A204.1 (cell line): Measurements from ENCODE around the gene MAFB.

ENCODE experiments used
- FAIRE-seq: peaks from 2 replicates; lab custom pipeline; 2012; peaks lifted over from hg19 to GRCh38; lab: Jason Lieb, UNC

Gene MAFB

DNA sequence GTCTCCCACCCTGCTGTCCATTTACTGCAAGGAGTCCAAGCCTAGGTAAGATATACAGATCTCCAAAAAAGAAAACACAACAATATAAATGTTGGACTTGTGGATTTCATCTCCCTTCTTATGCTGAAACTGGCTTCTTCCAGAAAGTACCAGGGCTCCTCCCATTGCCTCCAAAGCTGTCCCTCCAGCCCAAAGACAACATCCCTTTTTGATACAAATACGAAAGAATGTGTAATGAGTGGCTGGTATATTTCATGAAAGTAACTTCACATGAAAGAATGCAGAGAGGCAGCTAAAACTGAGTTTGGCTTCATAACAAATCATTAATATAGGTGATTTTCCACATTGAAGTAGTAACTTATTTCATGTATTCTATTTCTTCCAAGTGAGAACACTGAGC, 7.9 kb downstream of the MAFB start:
- no peak for FAIRE-seq

DNA sequence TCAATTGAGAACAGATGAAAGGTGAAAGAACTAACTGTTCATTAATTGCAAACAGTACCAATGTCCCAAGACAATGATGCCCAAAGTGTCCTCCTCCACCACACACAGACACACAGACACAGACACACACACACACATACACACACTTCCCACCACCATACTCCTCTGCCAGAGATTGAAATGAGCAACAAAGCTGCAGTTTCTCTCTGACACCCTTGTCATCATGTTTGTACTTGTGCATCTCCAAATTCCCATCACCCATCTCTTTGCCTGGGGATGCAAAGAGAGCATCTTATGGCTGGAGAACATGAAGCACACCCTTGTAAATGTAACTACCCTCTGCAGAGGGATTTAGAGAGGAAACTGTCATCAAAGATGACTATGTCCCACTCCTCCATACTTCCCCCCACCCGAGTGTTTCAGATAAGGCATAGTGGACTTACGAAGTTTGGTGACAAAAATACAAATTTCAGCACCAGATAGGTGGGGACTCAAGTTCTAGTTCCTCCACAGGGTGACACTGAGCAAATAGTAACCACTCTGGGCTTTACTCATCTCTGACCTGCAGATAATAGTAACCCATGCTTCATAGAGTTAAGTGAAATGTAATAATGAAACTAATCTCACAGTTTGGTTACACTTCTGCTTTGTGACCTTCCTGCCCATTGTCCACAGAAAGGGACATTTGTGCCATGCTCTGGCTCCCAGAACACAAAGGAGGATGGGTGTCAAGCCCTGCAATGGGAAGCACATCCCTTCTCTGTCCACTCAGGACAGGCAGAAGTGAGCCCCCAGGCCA, 8.7 kb downstream of the MAFB start:
- no peak for FAIRE-seq

- no peak for FAIRE-seq
Measured at GRCh38 chr20:40679184-40679583, 9.9 kb downstream of the MAFB start.

- FAIRE-seq: no peak
Measured at GRCh38 chr20:40678286-40678875, 10.7 kb downstream of the MAFB start.

- FAIRE-seq: no peak
Measured at GRCh38 chr20:40677343-40677924, 11.6 kb downstream of the MAFB start.

DNA sequence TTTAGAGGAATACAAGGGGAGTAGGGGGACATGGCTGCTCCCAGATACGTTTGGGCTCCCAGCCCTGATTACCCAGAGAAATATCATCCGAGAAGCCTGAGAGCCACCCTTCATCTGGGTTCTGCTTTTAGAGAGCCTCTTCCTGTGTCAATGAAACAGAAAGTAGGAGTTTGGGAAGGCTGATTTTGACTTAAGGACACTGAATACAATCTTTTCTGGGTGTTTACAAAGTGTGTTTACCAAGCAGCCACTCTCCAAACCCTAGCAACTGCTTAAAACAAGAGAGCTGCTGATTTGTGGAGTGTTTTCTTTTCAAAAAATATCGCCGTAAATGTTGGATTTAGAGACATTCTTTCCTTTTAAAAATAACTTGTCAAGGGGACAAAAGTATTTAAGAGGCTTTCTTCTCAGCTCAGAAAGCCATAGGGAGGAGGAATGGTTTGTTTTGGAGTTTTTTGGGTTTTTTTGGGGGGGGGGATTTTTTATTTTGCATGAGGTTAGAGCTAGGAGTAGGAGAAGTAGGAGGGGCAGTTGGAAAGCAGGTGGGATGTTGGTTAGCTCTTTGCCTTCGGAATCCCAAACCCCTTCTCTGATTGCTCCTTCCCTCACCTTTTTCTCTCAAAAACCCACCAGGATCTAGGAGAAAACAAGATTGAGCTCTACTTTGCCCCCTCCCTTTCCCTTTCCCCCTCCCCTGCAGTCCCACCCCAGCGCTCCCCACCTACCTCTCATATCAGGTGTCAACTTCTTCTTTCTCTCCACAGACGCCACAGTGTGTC, 12.4 kb downstream of the MAFB start:
- FAIRE-seq: no peak

DNA sequence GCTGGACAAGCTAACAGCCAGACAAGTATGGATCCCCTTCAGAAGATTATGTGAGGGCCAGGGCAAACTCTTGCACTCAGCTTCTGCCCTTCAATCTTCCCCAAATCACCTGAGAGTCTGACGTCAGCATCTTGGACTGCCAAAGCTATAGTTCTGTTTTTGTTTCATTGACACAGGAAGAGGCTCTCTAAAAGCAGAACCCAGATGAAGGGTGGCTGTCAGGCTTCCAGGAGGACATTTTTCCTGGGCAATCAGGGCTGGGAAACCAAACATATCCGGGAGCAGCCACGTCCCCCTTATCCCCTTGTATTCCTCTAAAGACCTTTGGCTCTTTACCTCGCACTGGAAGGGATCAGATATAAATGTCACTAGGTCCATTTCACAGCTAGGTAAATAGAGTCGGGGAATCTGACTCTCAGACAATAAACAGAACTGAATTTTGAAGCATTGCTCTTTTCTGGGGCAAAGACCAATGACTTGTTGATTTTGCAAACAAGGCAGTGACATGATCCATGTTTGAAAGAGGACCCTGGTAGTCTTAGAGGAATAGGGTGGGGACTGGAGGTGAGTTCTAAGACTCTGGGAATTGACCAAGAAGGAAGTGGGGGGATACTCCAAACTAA, 13.3 kb downstream of the MAFB start:
- FAIRE-seq: no peak

DNA sequence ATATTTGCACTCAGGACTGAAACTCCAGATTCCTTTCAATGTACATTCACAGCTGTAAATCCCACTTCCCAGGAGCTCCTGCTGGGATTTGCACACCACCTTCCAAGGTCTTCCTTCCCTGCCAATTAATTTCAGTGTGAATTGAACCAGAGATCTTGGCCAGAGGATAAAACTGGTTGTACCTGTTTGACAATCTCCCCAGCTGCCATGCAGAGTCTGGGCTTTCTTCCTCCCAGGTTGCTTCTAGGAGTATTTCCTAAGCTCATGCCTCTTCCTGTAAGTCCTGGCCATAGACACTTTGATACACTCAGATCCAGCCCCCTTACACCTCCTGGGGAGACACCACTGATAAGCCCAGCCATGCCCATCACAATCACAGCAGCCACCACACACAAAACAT, 15.6 kb downstream of the MAFB start:
- FAIRE-seq: no peak

GRCh38 chr20:40672095-40672494, 16.9 kb downstream of the MAFB start:
- no peak for FAIRE-seq

DNA sequence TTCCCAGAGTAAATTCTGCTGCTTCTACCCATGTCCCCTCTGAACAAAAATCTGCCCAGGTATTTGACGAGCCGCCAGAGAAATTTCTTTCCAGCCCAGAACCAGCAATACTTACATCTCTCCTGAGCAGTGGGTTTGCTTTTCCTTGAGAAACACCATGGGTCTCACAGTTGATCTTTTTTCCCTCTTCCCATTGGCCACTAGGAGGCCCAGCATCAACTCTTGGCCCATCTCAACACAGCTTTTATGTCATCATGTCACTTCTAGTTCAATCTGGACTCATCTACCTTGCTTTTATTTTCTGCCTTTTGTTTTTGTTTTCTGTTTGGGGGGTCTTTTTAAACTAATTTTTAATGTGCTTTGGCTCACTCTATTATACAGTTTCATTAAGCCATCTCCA, 18.8 kb downstream of the MAFB start:
- FAIRE-seq: no peak

DNA sequence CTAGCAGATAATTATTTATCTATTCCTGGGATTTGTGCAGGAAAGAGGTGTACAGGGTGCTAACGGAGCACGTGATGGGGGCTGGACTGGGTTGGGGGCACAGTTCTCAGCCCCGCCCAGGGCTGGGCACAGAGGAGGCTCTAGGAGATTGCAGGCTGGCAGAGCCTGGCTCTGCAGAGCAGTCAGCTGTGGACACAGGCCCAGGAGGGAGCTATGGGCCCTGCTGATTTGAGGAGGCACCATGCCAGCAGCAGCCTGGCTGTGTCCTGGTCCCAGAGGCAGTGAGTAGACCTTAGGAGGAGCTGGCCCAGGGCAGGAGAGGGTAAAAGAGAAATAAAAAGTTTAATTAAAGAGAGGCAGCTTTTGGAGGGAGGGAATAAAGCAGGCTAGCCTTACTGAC, 19.3 kb downstream of the MAFB start:
- no peak for FAIRE-seq

GRCh38 chr20:40668449-40669228, 20.4 kb downstream of the MAFB start:
- no peak for FAIRE-seq

DNA sequence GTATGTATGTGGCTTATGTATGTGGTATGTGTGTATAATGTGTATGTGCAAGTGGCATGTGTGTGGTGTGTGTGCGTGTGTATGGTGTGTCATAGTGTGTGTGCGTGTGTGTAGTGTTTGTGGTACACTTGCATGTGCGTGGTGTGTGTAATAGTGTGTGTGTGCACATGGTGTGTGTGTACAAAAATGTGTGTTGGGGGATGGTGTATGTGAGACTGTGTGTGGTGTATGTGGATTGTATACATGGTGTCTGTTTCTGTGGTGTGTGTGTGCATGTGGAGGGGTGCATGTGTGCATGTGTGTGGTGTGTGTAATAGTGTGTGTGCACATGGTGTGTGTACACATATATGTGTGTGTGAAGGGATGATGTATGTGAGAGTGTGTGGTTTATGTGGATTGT, 21.5 kb downstream of the MAFB start:
- FAIRE-seq: no peak

- FAIRE-seq: no peak
Measured at GRCh38 chr20:40666336-40666735, 22.7 kb downstream of the MAFB start.

DNA sequence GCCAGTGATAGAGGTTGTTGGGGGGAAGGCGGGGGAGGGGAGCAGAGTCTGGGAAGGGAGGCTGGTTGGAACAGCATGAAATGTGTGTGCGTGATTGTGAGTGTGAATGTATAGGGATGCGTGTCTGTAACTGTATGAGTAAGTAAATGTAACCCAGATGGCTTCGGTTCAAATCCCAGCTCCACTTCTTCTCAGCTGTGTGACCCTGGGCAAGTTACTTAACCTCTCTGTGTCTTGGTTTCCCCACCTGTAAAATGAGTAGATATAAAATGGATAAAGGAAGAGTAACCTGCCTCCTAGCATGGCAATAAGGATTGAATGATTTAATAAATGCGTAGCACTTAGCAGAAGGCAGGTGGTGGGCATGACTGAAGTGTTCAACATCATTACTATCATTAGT, 24.1 kb downstream of the MAFB start:
- no peak for FAIRE-seq

DNA sequence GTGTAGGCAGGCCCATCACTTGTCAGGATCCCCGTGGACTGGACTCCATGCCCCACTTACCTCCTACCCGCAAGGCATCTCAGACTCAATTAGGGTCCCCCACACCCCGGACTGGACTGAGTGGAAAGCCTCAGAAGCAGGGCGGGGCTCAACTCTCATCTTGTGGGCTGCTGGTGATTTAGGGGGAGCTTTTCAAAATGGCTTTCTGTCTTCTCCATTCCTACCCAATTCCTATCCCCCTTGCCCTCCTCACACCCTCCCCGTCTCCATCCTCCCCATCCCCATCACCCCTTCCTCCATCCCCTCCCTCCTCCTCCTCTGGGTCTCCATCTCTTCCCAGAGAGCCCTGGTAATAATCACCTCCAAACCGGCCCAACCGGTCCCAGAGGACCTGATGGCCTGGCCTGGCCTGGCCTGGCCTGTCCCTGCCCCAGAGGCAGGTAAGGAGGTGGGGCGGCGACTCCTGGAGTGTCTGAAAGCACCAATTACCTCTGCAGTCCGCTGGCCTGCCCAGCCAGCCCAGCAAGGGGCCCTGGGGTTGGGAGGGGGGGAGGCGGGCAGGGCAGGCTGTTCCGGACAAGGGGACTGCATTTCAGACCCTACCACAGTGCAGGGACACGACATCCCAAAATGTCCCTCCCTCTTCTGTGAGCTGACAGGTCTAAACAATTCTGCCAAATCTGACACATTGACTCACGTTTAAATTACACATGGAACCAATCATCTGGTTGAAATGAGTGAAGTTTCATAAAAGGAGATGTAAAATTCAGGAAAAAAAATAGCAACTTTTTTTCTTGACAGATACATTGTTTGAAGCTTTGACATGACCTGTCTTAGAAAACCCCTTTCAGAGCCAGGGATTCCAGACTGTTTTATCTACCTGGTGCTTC, 24.8 kb downstream of the MAFB start:
- no peak for FAIRE-seq

GRCh38 chr20:40663304-40663790, 25.7 kb downstream of the MAFB start:
- no peak for FAIRE-seq

DNA sequence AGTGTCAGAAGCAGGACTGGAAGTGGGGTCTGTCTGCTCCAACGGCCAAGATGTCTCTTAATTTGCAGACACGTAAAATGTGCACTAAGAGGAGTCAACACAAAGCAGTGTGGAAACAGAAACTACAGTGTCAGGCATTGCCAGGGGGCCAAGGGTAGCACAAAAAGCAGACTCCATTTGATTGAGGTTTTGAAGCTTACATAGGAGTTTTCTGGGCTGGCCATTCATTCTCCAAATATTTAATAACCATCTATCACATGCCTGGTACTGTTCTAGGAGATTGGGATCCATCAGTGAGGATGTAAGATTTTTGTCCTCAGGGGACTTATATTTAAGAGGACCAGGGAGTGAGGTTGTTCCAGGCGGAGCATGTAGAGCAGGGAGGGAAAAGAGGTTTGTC, 29.5 kb downstream of the MAFB start:
- FAIRE-seq: no peak

- no peak for FAIRE-seq
Measured at GRCh38 chr20:40658509-40658908, 30.5 kb downstream of the MAFB start.

DNA sequence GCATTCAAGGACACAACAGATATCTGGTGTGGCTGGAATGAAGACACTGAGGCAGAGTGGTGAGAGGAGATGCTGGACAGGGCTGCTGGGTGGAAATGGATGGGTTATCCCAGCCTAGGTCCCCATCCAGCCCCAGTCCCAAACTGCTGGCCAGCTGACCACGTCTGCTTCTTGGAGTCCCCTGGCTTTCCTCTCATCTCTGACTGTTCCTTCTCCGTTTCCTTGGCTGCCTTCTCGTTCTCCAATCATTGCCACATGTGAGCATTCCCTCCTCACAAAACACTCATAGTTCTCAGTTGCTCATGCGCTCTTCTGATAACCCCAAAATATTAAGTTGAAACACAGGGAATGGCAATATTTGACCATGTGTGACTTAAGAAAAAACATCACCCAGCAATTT, 31.5 kb downstream of the MAFB start:
- no peak for FAIRE-seq

GRCh38 chr20:40655451-40655850, 33.6 kb downstream of the MAFB start:
- FAIRE-seq: no peak
